ENCODE measurements around the gene METTL25.

GRCh38 chr12:82406651-82407050, 48.3 kb downstream of the METTL25 start:
- TF ChIP-seq CTCF (IDR thresholded peaks at IDR 0.05) = no peak
- TF ChIP-seq POLR2A (IDR thresholded peaks at IDR 0.05) = no peak
